Upper lobe of right lung (tissue), 1 donor: ENCODE results near the gene HS6ST3. TPM values are rescaled to one million over a fixed set of nuclear protein-coding genes. Genes with fewer than 3 reads are reported as not detected.
A peak's percentile ranks its signal among the peaks of the same experiment; 100 is the strongest.

Experiments used
- ATAC-seq: fragments of 200-7000 bp; cut with Tn5 transposase; one replicate; pipeline ENCODE4 v1.9.1; 2020; ENCODE audit warnings: mild to moderate bottlenecking, moderate library complexity
- DNase-seq: peaks from one replicate; pipeline ENCODE4 v3.0.0-alpha.2; 2020
- H3K27ac ChIP-seq: fragments of 200-600 bp; one replicate; pipeline ENCODE4 v1.8.0; 2022
- H3K27me3 ChIP-seq: fragments of 200-600 bp; one replicate; pipeline ENCODE4 v1.8.0; 2022; ENCODE audit warnings: mild to moderate bottlenecking
- H3K36me3 ChIP-seq: fragments of 200-600 bp; one replicate; pipeline ENCODE4 v1.8.0; 2022
- H3K4me1 ChIP-seq: fragments of 200-600 bp; one replicate; pipeline ENCODE4 v1.8.0; 2022
- H3K4me3 ChIP-seq: fragments of 200-600 bp; one replicate; pipeline ENCODE4 v1.8.0; 2022; ENCODE audit warnings: mild to moderate bottlenecking
- H3K9me3 ChIP-seq: fragments of 200-600 bp; one replicate; pipeline ENCODE4 v1.8.0; 2022
- CTCF ChIP-seq: fragments of 200-600 bp; IDR thresholded peaks from one replicate; pipeline ENCODE4 v1.8.0; 2022; ENCODE audit warnings: antibody characterized with exemption
- intact Hi-C: fragments of 100-400 bp; cut with DNase I; formaldehyde crosslinking; loops from one replicate; pipeline ENCODE4 v1.11.0; 2022
- total RNA-seq: library from RNA; stranded (reverse); fragmentation: NEBNext Ultra II Directional; extraction: Animal tissue kit (Norgen Biotek cat#: 25700); gene quantifications from one replicate; pipeline ENCODE4 v1.2.1, GENCODE V29; 2021
- donor health status: DM: no; HTN: yes; CAD: no; lungs with severe emphysema.

The HS6ST3 gene
- total RNA-seq, 1 donor from 2014 or later, result not detected

GRCh38 chr13:96089139-96089538, 768 bp upstream of the HS6ST3 start:
- no peak overlapping the region for H3K4me3 ChIP-seq
- H3K36me3 ChIP-seq, result no peaks in the 10 kb centered on the region
- no peaks in the 10 kb centered on the region for H3K9me3 ChIP-seq
- no peaks in the 10 kb centered on the region for H3K4me1 ChIP-seq
- no peak for ATAC-seq
- H3K27ac ChIP-seq, result no peak overlapping the region
- no peak for DNase-seq
- H3K27me3 ChIP-seq, result peaks cover 76% of the 10 kb centered on the region
- no peak for TF ChIP-seq CTCF
- intact Hi-C loops, result no loop called here

- H3K27ac ChIP-seq, result no peak overlapping the region
- no peak for TF ChIP-seq CTCF
Measured at GRCh38 chr13:96090240-96091101, 564 bp downstream of the HS6ST3 start.

GRCh38 chr13:96091164-96092117, 1.5 kb downstream of the HS6ST3 start:
- no peak overlapping the region for H3K27ac ChIP-seq
- TF ChIP-seq CTCF, result no peak
- intact Hi-C loops, result no loop called here
- H3K9me3 ChIP-seq, result no peaks in the 10 kb centered on the region
- DNase-seq (peak; percentile 63), ATAC-seq (peak; percentile 27)
- H3K4me1 ChIP-seq, result no peaks in the 10 kb centered on the region
- H3K36me3 ChIP-seq, result no peaks in the 10 kb centered on the region
- H3K27me3 ChIP-seq, result peaks cover 69% of the 10 kb centered on the region
- peak overlapping the region; percentile 20 for H3K4me3 ChIP-seq

More at GRCh38 chr13:96090240-96091101, 564 bp downstream of the HS6ST3 start:
- Histone ChIP-seq H3K4me3 (peak overlapping the region; percentile 44), H3K36me3 (no peaks in the 10 kb centered on the region), H3K27me3 (peaks cover 78% of the 10 kb centered on the region), H3K9me3 (no peaks in the 10 kb centered on the region), H3K4me1 (no peaks in the 10 kb centered on the region)
- ATAC-seq (peak; percentile 34), DNase-seq (no peak)
- intact Hi-C loops, result no loop called here

GRCh38 chr13:96093296-96094006, 3.5 kb downstream of the HS6ST3 start:
- Histone ChIP-seq H3K4me1 (no peaks in the 10 kb centered on the region), H3K27ac (no peak overlapping the region), H3K36me3 (no peaks in the 10 kb centered on the region), H3K4me3 (no peak overlapping the region), H3K9me3 (no peaks in the 10 kb centered on the region), H3K27me3 (peaks cover 52% of the 10 kb centered on the region)
- intact Hi-C loops, result no loop called here
- no peak for DNase-seq
- no peak for ATAC-seq
- no peak for TF ChIP-seq CTCF

- no peak overlapping the region for H3K27ac ChIP-seq
- peaks cover 6% of the 10 kb centered on the region for H3K27me3 ChIP-seq
- H3K36me3 ChIP-seq, result no peaks in the 10 kb centered on the region
- intact Hi-C loops, result no loop called here
- ATAC-seq, result no peak
- no peak overlapping the region for H3K4me3 ChIP-seq
- no peak for TF ChIP-seq CTCF
- no peaks in the 10 kb centered on the region for H3K9me3 ChIP-seq
- no peaks in the 10 kb centered on the region for H3K4me1 ChIP-seq
- no peak for DNase-seq
Measured at GRCh38 chr13:96100457-96101220, 10.7 kb downstream of the HS6ST3 start.
